K562 (cell line): ENCODE measurements around the gene ARHGAP25. TPM values are rescaled to one million over a fixed set of nuclear protein-coding genes. Genes with fewer than 3 reads are reported as not detected.
A peak's percentile ranks its signal among the peaks of the same experiment; 100 is the strongest.

Source experiments
- CBX3 ChIP-seq, 2 experiments: IDR thresholded peaks; 1 replicate in 1 of 2; 2 replicates in 1 of 2; pipeline ENCODE4 v1.6.1; 2012; ENCODE audit warnings: inconsistent platforms in 2 of 2, low read length in 2 of 2, borderline replicate concordance in 1 of 2, control low read depth in 1 of 2
- CCNT2 ChIP-seq: IDR thresholded peaks from 2 replicates; pipeline ENCODE4 v1.6.1; 2011; ENCODE audit warnings: borderline replicate concordance, low read depth, mild to moderate bottlenecking, moderate library complexity, mixed read lengths, low read length; ENCODE audit not compliant: insufficient read length; ENCODE audit errors: extremely low read depth
- DACH1 ChIP-seq: fragments of 450-650 bp; IDR thresholded peaks from 2 replicates; pipeline ENCODE4 v1.6.1; 2018; ENCODE audit not compliant: partially characterized antibody
- HIVEP1 ChIP-seq: fragments of 250-450 bp; sonication (Bioruptor Pico); IDR thresholded peaks from 2 replicates; pipeline ENCODE4 v1.4.0; 2020; ENCODE audit warnings: mild to moderate bottlenecking
- HNRNPK ChIP-seq: fragments of 200-400 bp; formaldehyde crosslinking; IDR thresholded peaks from one replicate; pipeline ENCODE4 v1.6.1; 2018; ENCODE audit warnings: mild to moderate bottlenecking, low read depth, low read length; ENCODE audit not compliant: poor library complexity, severe bottlenecking
- MYC ChIP-seq, 2 experiments: fragments of 250-450 bp in 1 of 2; sonication (Bioruptor Pico) in 1 of 2; IDR thresholded peaks; 2 replicates each; pipeline versions ENCODE4 v1.5.1 to v1.6.1; 2012 to 2021; ENCODE audit warnings: low read depth in 2 of 2, borderline replicate concordance in 1 of 2, improper control_type of control experiment in 1 of 2, low read length in 1 of 2, mild to moderate bottlenecking in 1 of 2, moderate library complexity in 1 of 2
- NR2C1 ChIP-seq, 2 experiments: fragments of 450-650 bp; IDR thresholded peaks; 2 replicates each; pipeline ENCODE4 v1.6.1; 2017; ENCODE audit warnings: mild to moderate bottlenecking in 2 of 2, antibody characterized with exemption in 1 of 2, inconsistent platforms in 1 of 2, missing compliant biosample characterization in 1 of 2, missing genetic modification characterization in 1 of 2
- PCBP1 ChIP-seq: fragments of 200-400 bp; formaldehyde crosslinking; IDR thresholded peaks from 2 replicates; pipeline ENCODE4 v1.6.1; 2018; ENCODE audit warnings: mild to moderate bottlenecking, low read depth, low read length; ENCODE audit not compliant: poor library complexity, severe bottlenecking
- PTBP1 ChIP-seq: fragments of 200-400 bp; formaldehyde crosslinking; IDR thresholded peaks from 2 replicates; pipeline ENCODE4 v1.6.1; 2017; ENCODE audit warnings: low read depth, low read length
- PURB ChIP-seq: sonication (generic); formaldehyde crosslinking; IDR thresholded peaks from 2 replicates; pipeline ENCODE4 v1.9.0; 2021; ENCODE audit warnings: low read depth, mild to moderate bottlenecking, missing genetic modification reagents
- RAD51 ChIP-seq: fragments of 450-650 bp; IDR thresholded peaks from 2 replicates; pipeline ENCODE4 v1.7.1; 2016; ENCODE audit warnings: low read depth, mild to moderate bottlenecking, borderline replicate concordance
- SRSF1 ChIP-seq: fragments of 200-400 bp; formaldehyde crosslinking; IDR thresholded peaks from 2 replicates; pipeline ENCODE4 v1.6.1; 2017; ENCODE audit warnings: mild to moderate bottlenecking, low read depth, low read length, moderate library complexity
- TCF3 ChIP-seq: sonication (generic); formaldehyde crosslinking; IDR thresholded peaks from 2 replicates; pipeline ENCODE4 v1.4.0; 2020; ENCODE audit warnings: mild to moderate bottlenecking, missing genetic modification reagents
- ZC3H8 ChIP-seq: fragments of 450-650 bp; IDR thresholded peaks from 2 replicates; pipeline ENCODE4 v1.6.1; 2017
- ZKSCAN1 ChIP-seq: fragments of 150-350 bp; IDR thresholded peaks from 2 replicates; pipeline ENCODE4 v1.6.1; 2016; ENCODE audit warnings: low read depth, low read length
- polyA plus RNA-seq, 8 experiments: library from polyadenylated mRNA; depleted of rRNA in 4 of 8; stranded (reverse) in 5 of 8; unstranded in 3 of 8; fragments of >200 nt; fragmentation: Nextera tagmentation in 2 of 8; fragmentation: Illumina TruSeq in 1 of 8; extraction: Ambion mirVana in 2 of 8; extraction: Trizol in 1 of 8; gene quantifications; 2 replicates each; pipeline versions ENCODE4 v1.2.1 to v1.2.3, GENCODE V29; 2011 to 2014; ENCODE audit warnings: inconsistent platforms in 1 of 8, missing spikeins in 1 of 8
- total RNA-seq, 7 experiments: library from RNA; depleted of rRNA in 6 of 7; stranded (reverse); fragments of >200 nt in 6 of 7; fragmentation: Illumina TruSeq in 2 of 7; extraction: Trizol in 2 of 7; gene quantifications; 2 replicates each; pipeline versions ENCODE4 v1.2.1 to v1.2.3, GENCODE V29; 2011 to 2021; ENCODE audit warnings: low replicate concordance in 1 of 7
- TF ChIP-seq, protein P1 (sequence below), 2 experiments: fragments of 450-650 bp in 1 of 2; IDR thresholded peaks; 2 replicates each; pipeline ENCODE4 v1.6.1; 2011 to 2017; ENCODE audit warnings: low read depth in 2 of 2, antibody characterized with exemption in 1 of 2, borderline replicate concordance in 1 of 2, low read length in 1 of 2, mild to moderate bottlenecking in 1 of 2, mixed read lengths in 1 of 2; ENCODE audit not compliant: control insufficient read depth in 1 of 2
- TF ChIP-seq, protein P2 (sequence below): sonication (generic); IDR thresholded peaks from 2 replicates; pipeline ENCODE4 v1.6.1; 2016

The ARHGAP25 gene
- total and polyA plus RNA-seq, 9 of the 15 experiments (the other 6 are each of a cell fraction or from before 2014, with no cell fraction given), result 4.9 to 14.8 (median 10.7) TPM

DNA sequence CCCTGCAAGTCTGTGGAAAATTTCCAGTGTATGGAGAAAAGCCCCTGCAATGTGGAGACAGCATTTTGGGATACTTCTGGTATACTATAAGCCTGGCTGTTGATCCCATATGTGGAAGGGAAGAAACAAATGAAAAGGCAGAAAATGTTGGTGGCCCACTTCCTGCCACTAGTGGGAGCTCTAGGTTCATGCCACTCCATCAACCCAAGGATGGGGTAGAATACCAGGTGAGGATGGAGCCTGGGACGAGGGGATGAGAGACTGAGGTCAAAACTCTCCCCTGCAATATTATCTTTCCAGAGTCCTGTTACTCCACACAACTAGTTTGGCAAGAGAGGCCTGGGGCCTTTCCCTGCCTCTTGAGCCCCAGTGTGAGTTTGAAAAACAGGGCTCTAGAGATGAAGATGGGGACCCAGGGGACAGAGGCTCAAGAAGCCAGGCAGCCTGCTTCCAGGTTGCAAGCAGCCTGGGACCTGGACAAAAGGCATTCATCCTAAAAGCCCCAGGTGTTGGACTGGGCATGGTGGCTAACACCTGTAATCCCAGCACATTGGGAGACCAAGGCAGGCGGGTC, 104.7 kb downstream of the ARHGAP25 start (continued):
- TF ChIP-seq, protein P1, sequence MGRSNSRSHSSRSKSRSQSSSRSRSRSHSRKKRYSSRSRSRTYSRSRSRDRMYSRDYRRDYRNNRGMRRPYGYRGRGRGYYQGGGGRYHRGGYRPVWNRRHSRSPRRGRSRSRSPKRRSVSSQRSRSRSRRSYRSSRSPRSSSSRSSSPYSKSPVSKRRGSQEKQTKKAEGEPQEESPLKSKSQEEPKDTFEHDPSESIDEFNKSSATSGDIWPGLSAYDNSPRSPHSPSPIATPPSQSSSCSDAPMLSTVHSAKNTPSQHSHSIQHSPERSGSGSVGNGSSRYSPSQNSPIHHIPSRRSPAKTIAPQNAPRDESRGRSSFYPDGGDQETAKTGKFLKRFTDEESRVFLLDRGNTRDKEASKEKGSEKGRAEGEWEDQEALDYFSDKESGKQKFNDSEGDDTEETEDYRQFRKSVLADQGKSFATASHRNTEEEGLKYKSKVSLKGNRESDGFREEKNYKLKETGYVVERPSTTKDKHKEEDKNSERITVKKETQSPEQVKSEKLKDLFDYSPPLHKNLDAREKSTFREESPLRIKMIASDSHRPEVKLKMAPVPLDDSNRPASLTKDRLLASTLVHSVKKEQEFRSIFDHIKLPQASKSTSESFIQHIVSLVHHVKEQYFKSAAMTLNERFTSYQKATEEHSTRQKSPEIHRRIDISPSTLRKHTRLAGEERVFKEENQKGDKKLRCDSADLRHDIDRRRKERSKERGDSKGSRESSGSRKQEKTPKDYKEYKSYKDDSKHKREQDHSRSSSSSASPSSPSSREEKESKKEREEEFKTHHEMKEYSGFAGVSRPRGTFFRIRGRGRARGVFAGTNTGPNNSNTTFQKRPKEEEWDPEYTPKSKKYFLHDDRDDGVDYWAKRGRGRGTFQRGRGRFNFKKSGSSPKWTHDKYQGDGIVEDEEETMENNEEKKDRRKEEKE (IDR thresholded peaks at IDR 0.05; ENCODE audit: borderline replicate concordance in 1 of 2, control insufficient read depth in 1 of 2, low read depth in 2 of 2, low read length in 1 of 2), result no peak
- TF ChIP-seq TCF3 (CRISPR knock-in tag) (no peak), DACH1 (no peak), HIVEP1 (CRISPR knock-in tag) (no peak), ZC3H8 (no peak), CCNT2 (no peak), SRSF1 (no peak), ZKSCAN1 (peak; percentile 44; the same call in 1 of the 2 replicates), PTBP1 (no peak), RAD51 (no peak), PURB (CRISPR knock-in tag) (no peak), NR2C1 (IDR thresholded peaks at IDR 0.05) (no peak), NR2C1 (tag; IDR thresholded peaks at IDR 0.05) (0 out of 2 replicates have a peak, but pooled peaks have one; percentile 21), PCBP1 (no peak), HNRNPK (no peak), CBX3 (IDR thresholded peaks at IDR 0.05; ENCODE audit: borderline replicate concordance in 1 of 2, low read length in 2 of 2) (peak in 1 of 2 experiments; percentile 98; a peak in 2 of 3 replicates), MYC (IDR thresholded peaks at IDR 0.05; ENCODE audit: low read depth, low read length) (peak; percentile 22; the same call in 1 of the 2 replicates), MYC (CRISPR knock-in tag; IDR thresholded peaks at IDR 0.05; ENCODE audit: borderline replicate concordance, low read depth) (no peak)
- TF ChIP-seq, protein P2, sequence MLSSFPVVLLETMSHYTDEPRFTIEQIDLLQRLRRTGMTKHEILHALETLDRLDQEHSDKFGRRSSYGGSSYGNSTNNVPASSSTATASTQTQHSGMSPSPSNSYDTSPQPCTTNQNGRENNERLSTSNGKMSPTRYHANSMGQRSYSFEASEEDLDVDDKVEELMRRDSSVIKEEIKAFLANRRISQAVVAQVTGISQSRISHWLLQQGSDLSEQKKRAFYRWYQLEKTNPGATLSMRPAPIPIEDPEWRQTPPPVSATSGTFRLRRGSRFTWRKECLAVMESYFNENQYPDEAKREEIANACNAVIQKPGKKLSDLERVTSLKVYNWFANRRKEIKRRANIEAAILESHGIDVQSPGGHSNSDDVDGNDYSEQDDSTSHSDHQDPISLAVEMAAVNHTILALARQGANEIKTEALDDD, result no peak
